ENCODE measurements around the gene SHOC1. TPM values are rescaled to one million over a fixed set of nuclear protein-coding genes. Genes with fewer than 3 reads are reported as not detected.
"Not testable (repeated sequence)": the region's sequence is repeated elsewhere in the genome, so short reads cannot be mapped to it uniquely, and the experiment has no call there.

The SHOC1 gene
- total RNA-seq, 1 experiment from 2014 or later: 0.20 TPM

DNA sequence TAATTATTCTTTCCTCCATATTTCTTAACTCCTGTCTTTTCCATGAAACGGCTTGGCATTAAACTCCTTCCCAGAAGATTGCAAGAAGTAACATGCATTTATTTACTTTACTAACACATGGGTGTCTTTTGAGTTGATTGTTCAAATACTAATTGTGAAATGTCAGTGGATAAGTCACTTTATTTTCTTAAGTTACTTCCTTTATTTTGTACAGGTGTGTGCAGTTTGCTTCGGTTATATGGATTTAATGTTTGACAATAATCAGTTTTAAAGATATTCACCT, 761 bp upstream of the SHOC1 start:
- DNase-seq: no peak
- no peak overlapping the region for H3K4me3 ChIP-seq
- CTCF ChIA-PET: no interaction called here
- intact Hi-C loops (cut with micrococcal nuclease; ENCODE audit: unreplicated experiment): no loop called here
- H3K4me1 ChIP-seq (replicated peaks; ENCODE audit: insufficient read depth): peaks cover 6% of the 10 kb centered on the region; the same call in 1 of the 2 replicates
- no peaks in the 10 kb centered on the region for H4K20me1 ChIP-seq (ENCODE audit: insufficient read depth)
- no peak overlapping the region for H3K4me2 ChIP-seq
- no peaks in the 10 kb centered on the region for H3K9me2 ChIP-seq (ENCODE audit: insufficient read depth)
- TF ChIP-seq, protein P1, sequence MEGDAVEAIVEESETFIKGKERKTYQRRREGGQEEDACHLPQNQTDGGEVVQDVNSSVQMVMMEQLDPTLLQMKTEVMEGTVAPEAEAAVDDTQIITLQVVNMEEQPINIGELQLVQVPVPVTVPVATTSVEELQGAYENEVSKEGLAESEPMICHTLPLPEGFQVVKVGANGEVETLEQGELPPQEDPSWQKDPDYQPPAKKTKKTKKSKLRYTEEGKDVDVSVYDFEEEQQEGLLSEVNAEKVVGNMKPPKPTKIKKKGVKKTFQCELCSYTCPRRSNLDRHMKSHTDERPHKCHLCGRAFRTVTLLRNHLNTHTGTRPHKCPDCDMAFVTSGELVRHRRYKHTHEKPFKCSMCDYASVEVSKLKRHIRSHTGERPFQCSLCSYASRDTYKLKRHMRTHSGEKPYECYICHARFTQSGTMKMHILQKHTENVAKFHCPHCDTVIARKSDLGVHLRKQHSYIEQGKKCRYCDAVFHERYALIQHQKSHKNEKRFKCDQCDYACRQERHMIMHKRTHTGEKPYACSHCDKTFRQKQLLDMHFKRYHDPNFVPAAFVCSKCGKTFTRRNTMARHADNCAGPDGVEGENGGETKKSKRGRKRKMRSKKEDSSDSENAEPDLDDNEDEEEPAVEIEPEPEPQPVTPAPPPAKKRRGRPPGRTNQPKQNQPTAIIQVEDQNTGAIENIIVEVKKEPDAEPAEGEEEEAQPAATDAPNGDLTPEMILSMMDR (conservative IDR thresholded peaks at IDR 0.05): no peak
- TF ChIP-seq EZH2 (IDR thresholded peaks at IDR 0.05; ENCODE audit: low read depth): no peak
- no peaks in the 10 kb centered on the region for H3K36me3 ChIP-seq (ENCODE audit: low read depth)
- no peaks in the 10 kb centered on the region for H3K27me3 ChIP-seq (ENCODE audit: insufficient read depth, low read depth)
- H2AFZ ChIP-seq: no peak overlapping the region
- no peaks in the 10 kb centered on the region for H3K79me2 ChIP-seq (ENCODE audit: low read depth)
- POLR2A ChIA-PET (ENCODE audit: unreplicated experiment): no interaction called here
- H3K9me3 ChIP-seq (ENCODE audit: insufficient read depth, low read depth): no peaks in the 10 kb centered on the region
- no peak overlapping the region for H3K27ac ChIP-seq
- no TSS peak for BruUV-seq (replicated peaks)
- H3F3A ChIP-seq (ENCODE audit: insufficient read depth, low read depth): no peaks in the 10 kb centered on the region

DNA sequence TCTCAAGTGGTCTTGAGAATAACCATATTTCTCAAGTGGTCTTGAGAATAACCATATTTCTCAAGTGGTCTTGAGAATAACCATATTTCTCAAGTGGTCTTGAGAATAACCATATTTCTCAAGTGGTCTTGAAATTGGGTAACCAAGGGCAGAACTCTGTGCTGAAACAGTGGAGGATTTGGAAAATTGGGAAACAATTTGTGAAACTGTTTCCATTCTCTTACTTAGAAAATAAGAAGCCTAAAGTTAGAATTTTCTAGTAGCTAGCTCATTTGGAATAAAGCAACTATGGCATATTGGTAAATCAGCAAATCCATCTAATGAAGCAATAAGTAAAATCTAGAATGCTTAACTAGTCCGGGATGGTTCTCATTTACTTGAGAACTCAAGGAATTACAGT, 2.9 kb downstream of the SHOC1 start:
- H3K27ac ChIP-seq; H3K9me3 ChIP-seq (ENCODE audit: insufficient read depth, low read depth); H2AFZ ChIP-seq; H3K36me3 ChIP-seq (ENCODE audit: low read depth); H3K9me2 ChIP-seq (ENCODE audit: insufficient read depth); H3K79me2 ChIP-seq (ENCODE audit: low read depth); H3F3A ChIP-seq (ENCODE audit: insufficient read depth, low read depth); intact Hi-C loops (cut with micrococcal nuclease; ENCODE audit: unreplicated experiment); H3K4me2 ChIP-seq; BruUV-seq (replicated peaks); H3K4me3 ChIP-seq; CTCF ChIA-PET; H3K27me3 ChIP-seq (ENCODE audit: insufficient read depth, low read depth); DNase-seq; H4K20me1 ChIP-seq (ENCODE audit: insufficient read depth); POLR2A ChIA-PET (ENCODE audit: unreplicated experiment); H3K4me1 ChIP-seq (replicated peaks; ENCODE audit: insufficient read depth): not testable (repeated sequence)

DNA sequence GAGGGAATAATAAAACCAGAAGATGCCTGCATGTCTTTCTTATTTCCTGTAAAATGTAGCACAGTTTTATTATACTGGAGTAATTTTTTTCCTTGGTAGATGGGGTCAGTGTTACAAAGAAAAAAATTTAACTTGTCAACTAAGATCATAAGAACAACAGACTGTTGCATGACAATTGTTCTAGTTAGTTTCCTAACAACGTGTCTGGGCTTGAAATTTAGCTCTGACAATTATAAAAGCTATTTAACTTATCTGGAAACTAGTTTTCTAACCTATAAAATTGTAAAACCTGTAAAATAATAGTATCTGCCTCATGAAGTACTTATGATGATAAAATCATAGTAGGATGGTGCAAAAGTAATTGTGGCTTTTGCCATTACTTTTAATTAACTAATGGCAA, 4.9 kb downstream of the SHOC1 start:
- H3K27ac ChIP-seq: no peak overlapping the region
- no peaks in the 10 kb centered on the region for H3F3A ChIP-seq (ENCODE audit: insufficient read depth, low read depth)
- H2AFZ ChIP-seq: no peak overlapping the region
- CTCF ChIA-PET: no interaction called here
- no peaks in the 10 kb centered on the region for H3K27me3 ChIP-seq (ENCODE audit: insufficient read depth, low read depth)
- no peak for TF ChIP-seq EZH2 (IDR thresholded peaks at IDR 0.05; ENCODE audit: low read depth)
- TF ChIP-seq, protein P1 (conservative IDR thresholded peaks at IDR 0.05): no peak
- H4K20me1 ChIP-seq (ENCODE audit: insufficient read depth): no peaks in the 10 kb centered on the region
- no peaks in the 10 kb centered on the region for H3K4me1 ChIP-seq (replicated peaks; ENCODE audit: insufficient read depth)
- H3K9me3 ChIP-seq (ENCODE audit: insufficient read depth, low read depth): no peaks in the 10 kb centered on the region
- H3K79me2 ChIP-seq (ENCODE audit: low read depth): no peaks in the 10 kb centered on the region
- no peaks in the 10 kb centered on the region for H3K36me3 ChIP-seq (ENCODE audit: low read depth)
- POLR2A ChIA-PET (ENCODE audit: unreplicated experiment): no interaction called here
- H3K4me3 ChIP-seq: no peak overlapping the region
- no peaks in the 10 kb centered on the region for H3K9me2 ChIP-seq (ENCODE audit: insufficient read depth)
- no peak for DNase-seq
- BruUV-seq (replicated peaks): no TSS peak
- H3K4me2 ChIP-seq: no peak overlapping the region
- intact Hi-C loops (cut with micrococcal nuclease; ENCODE audit: unreplicated experiment): no loop called here

DNA sequence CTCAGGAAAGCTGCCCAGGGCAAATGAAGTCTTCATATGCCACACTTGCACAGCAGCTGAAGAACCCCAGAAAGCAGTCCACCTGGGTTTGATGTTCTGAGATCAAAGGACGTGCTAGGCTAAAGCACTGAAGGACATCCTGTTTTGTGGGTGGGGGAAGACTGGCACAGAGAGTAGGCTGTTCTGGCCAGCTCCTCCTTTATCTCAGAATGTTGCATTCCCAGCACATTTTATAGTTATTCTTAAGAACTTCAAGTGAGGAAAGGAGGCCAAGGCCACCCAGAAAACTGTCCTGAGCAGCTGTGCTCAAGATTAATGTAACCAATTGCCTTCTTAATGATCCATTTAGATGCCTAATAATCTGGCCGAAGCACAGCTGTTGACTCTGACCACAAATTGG, 10.9 kb downstream of the SHOC1 start:
- POLR2A ChIA-PET (ENCODE audit: unreplicated experiment): interaction anchor here (0.6 to 0.7 kb wide), 2 partner anchors 85 to 177 kb away, joined by 3 to 6 read pairs; no protein-coding TSS in a partner anchor
- H3K27ac ChIP-seq: no peak overlapping the region
- intact Hi-C loops (cut with micrococcal nuclease; ENCODE audit: unreplicated experiment): no loop called here
- BruUV-seq (replicated peaks): no TSS peak
- no peaks in the 10 kb centered on the region for H3K9me3 ChIP-seq (ENCODE audit: insufficient read depth, low read depth)
- H4K20me1 ChIP-seq (ENCODE audit: insufficient read depth): no peaks in the 10 kb centered on the region
- CTCF ChIA-PET: no interaction called here
- no peak overlapping the region for H2AFZ ChIP-seq
- H3F3A ChIP-seq (ENCODE audit: insufficient read depth, low read depth): no peaks in the 10 kb centered on the region
- H3K4me3 ChIP-seq: no peak overlapping the region
- H3K4me1 ChIP-seq (replicated peaks; ENCODE audit: insufficient read depth): no peaks in the 10 kb centered on the region
- TF ChIP-seq, protein P1 (conservative IDR thresholded peaks at IDR 0.05): no peak
- TF ChIP-seq EZH2 (IDR thresholded peaks at IDR 0.05; ENCODE audit: low read depth): no peak
- no peaks in the 10 kb centered on the region for H3K36me3 ChIP-seq (ENCODE audit: low read depth)
- H3K4me2 ChIP-seq: no peak overlapping the region
- no peaks in the 10 kb centered on the region; the same call in 1 of the 2 replicates for H3K9me2 ChIP-seq (ENCODE audit: insufficient read depth)
- H3K27me3 ChIP-seq (ENCODE audit: insufficient read depth, low read depth): no peaks in the 10 kb centered on the region
- no peak for DNase-seq
- H3K79me2 ChIP-seq (ENCODE audit: low read depth): no peaks in the 10 kb centered on the region

All from PC-9 (cell line).